GM18508 (cell line): ENCODE measurements around the gene CASZ1.

ENCODE experiments used
- ATAC-seq: cut with Tn5 transposase; IDR thresholded peaks from one replicate; pipeline ENCODE4 v1.9.1; 2021; ENCODE audit warnings: moderate number of reproducible peaks; ENCODE audit not compliant: insufficient read depth, unreplicated experiment

Gene CASZ1

DNA sequence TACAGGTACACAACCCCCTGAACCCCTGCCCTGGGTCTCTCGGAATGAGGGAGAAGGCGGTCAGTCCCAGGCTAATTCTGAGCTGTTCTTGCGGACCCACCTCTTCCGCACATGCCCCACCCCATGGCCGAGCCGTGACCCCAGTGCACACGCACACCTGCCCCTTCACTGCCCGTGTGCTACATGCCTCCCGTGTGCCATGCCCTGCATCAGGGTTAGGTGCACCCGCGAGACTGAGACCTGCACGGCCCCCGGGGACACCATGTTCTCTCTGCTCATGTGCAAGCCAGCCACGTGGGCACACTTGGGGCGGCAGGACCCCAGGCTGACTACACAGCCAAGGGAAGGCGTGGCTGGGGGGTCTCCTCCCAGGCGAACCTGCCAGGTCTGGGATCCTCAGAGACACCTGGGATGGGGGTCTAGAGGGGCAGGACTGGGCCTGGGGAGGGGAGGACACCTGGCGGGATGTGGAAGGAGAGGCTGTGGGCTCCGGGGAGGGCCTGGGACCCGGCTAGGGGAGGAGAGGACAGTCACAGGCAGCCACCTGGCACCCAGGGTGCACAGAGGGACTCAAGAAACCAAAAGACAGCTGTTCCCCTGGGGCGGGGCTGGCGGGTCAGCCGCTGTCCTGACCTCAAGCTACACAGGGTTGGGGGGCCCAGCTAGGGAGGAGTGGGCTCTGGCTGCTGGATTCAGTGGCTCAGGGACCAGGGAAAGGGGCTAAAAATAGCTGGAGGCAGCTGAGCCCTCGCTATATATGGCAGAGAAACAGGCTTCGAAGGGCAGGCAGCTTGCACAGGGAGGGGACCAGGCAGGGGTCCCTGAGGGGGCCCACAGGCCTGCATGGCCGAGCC lies 133.4 kb downstream of the CASZ1 start:
- no peak for ATAC-seq

DNA sequence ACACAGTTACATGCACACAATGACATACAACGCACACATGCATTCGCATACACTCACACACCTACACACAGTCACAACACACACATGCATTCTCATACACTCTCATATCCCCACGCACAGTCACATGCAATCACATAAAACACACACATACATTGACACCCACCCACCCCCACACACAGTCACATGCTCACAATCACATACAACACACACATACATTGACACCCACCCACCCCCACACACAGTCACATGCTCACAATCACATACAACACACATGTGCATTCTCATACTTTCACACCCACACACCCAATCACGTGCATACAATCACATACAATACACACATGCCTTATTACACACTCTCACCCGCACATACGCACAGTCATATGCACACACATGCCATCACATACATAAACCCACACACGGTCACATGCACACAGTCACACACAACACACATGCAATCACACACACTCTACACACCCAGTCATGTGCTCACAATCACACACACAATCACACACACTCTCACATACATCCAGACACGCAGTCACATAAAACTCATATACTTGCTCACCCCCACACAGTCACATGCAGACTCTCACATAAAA lies 134.3 kb downstream of the CASZ1 start:
- ATAC-seq = no peak

GRCh38 chr1:10661453-10661852 lies 135.0 kb downstream of the CASZ1 start:
- no peak for ATAC-seq

- no peak for ATAC-seq
Measured at GRCh38 chr1:10659646-10660540, 136.6 kb downstream of the CASZ1 start.

GRCh38 chr1:10659218-10659617 lies 137.2 kb downstream of the CASZ1 start:
- no peak for ATAC-seq

DNA sequence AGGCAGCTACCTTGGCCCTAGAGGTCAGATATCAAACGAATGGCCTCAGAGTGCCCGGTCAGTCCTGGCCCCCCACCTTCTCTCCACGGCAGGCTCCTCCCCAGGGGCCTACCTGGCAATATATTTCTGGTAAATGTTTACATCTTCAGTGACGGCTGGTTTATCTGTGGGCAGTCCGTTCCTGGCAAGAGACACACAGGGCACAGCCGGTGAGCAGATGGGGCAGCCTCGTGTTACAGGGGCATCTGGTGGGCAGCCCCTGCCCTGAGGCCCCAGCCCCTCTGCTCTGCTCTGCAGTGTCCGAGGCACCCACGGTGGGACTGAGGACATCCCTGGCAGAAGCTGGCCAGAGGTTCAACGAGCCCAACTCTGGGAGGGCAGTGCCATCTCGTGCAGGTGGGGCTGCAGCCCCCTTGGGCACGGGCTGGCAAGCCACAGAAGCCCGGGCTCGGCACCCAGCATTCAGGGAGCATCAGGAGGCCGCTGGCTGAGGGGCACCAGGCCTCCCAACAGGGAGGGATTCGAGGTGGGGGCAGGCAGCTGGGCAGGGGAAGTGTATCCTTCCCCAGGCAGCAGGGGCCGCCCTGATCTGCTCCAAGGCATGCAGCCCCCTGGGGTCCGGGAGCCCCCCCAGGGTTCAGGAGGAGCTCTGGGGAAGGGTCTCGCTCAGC lies 137.9 kb downstream of the CASZ1 start:
- ATAC-seq = no peak

DNA sequence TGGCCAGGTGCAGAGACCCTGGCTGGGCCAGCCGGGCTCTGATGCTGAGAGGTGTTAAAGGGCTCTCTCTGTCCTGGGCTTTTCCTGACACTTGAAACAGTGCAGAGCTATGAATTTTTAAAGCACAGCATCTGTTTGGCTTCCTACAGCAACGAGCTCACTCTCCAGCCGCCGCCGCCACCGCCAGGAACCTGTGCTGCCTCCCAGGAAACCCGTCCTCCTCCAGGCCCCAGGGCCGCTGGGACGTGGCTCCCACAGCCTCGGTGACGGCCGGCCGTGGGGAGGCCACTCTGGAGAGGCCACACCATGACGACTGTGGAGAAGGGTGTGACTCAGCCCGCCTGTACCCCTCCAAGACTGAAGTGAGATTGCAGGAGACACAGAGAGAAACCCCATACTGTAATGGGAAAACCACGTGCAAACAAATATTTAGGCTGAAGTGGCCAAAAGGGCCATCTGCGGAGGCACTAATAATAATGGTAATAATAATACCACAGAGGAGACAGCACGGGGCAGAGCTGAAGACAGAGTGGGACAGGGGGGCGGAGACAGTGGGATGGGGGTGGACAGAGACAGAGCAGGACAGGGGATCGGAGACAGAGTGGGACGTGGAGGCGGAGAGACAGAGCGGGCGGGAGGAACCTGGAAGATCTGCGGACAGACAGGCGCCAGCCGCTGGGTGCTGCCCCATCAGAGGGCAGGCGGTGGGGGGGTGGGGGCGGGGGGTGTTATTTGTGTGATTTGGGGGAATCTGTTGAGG lies 139.2 kb downstream of the CASZ1 start:
- no peak for ATAC-seq

GRCh38 chr1:10656431-10656830 lies 140.0 kb downstream of the CASZ1 start:
- ATAC-seq = no peak

GRCh38 chr1:10655002-10655401 lies 141.4 kb downstream of the CASZ1 start:
- no peak for ATAC-seq

GRCh38 chr1:10653370-10654125 lies 142.9 kb downstream of the CASZ1 start:
- ATAC-seq = no peak

DNA sequence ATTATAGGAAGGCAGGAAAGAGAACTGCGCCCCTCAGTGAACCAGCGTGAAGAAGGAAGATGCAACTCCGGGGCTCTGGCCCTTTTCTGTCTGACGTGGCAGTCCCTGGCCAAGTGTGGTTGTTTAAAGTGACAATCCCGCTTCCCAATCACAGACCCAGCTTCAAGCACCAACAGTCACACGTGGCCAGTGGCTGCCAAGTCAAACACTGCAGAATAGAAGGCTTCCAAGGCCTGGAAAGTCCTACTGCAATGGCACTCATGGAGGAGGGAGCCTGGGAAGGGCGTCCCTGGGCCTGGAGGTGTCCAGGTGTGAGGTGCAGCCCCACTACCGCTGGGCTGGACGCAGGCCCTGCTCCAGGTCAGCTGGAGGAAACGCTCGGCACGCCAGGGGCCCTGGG lies 143.8 kb downstream of the CASZ1 start:
- no peak for ATAC-seq

GRCh38 chr1:10651793-10652192 lies 144.7 kb downstream of the CASZ1 start:
- no peak for ATAC-seq

- ATAC-seq = no peak
Measured at GRCh38 chr1:10651389-10651766, 145.1 kb downstream of the CASZ1 start.

DNA sequence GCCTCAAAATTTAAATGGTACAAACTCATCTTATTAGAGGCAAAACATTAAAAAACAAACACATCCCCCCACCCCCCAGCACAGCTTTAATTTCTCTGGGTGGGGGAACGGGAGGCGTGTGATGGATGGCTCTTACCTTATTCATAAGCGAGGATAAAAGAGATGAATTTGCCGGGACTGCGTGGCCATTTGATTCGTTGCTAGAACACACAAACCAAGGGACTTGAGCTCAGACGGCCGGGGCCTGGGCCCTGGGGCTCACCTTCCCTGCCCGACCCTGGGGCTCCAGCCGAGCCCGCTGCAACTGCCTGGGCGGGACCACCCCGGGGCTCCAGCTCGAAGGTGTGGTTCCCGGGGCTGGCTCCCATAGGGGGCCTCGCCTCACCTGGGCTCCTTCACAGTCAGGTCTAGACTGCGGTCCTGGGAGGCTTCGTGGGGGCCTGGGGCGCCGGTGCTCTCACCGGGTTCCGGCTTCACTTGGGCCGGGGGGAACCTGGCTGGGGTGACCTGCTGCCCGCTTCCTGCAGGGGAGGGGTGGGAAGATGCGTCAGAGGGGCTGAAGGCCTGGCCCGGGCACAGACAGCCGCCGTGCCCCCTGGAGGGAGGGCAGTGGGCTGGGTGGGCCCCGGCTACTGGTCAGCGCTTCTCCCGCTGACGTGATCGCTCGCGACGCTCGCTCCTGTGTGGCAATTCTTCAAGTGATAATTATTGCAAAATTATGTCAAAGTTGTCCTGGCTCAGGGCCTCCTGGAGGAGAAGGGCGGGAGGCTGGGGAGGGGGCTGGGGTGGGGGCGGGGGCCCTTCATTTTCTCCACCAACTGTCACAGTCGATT lies 145.7 kb downstream of the CASZ1 start:
- ATAC-seq = no peak

DNA sequence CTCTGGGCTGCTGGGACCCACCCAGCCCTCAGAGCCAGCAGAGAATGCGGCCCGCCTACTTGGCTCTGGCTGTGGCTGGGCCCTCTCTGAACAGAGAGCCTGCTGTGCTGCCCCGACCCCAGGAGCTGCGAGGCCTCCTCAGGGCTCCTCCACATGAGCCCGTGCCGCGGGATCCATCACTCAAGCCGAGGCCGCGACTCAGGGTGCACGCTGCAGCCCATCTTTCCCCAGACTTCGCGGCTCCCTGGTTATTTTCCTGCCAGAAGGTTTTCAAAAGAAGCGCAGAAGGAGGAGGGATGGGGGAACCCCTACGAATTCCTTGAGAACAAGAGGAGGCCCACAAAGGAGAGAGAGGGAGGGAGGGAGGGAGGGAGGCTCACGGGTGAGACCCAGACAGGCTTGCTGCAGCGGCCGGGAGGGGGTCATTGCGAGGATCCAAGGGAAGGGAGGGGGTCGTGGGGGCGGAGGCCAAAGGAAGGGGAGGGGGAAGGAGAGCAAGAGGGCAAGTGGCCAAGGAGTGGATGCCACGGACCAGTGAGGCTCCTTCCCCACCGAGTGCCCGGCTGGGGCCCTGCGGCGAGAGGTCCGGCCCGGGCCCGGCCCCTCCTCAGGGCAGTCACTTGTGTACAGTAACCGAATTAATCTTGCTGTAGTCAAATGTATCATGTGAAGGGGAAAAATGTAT lies 146.8 kb downstream of the CASZ1 start:
- no peak for ATAC-seq

- ATAC-seq = no peak
Measured at GRCh38 chr1:10648689-10649516, 147.5 kb downstream of the CASZ1 start.
